Hepatocyte (in vitro differentiated cells): ENCODE data around the gene OPA3. TPM values are rescaled to one million over a fixed set of nuclear protein-coding genes. Genes with fewer than 3 reads are reported as not detected.

Experiments
- DNase-seq: peaks from one replicate; pipeline ENCODE4 v3.0.0-alpha.2; 2016; ENCODE audit warnings: low spot score
- H2AFZ ChIP-seq: fragments of 200-600 bp; sonication (generic); 2 replicates; pipeline ENCODE4 v1.6.0; 2016; ENCODE audit warnings: antibody characterized with exemption, mild to moderate bottlenecking
- H3K27ac ChIP-seq: fragments of 200-600 bp; sonication (generic); 2 replicates; pipeline ENCODE4 v1.5.1; 2016; ENCODE audit warnings: mild to moderate bottlenecking
- H3K27me3 ChIP-seq: fragments of 200-600 bp; sonication (generic); 2 replicates; pipeline ENCODE4 v1.6.1; 2016
- H3K36me3 ChIP-seq: fragments of 200-600 bp; sonication (generic); replicated peaks from 2 replicates; pipeline ENCODE4 v1.5.1; 2016; ENCODE audit warnings: low read depth; ENCODE audit not compliant: insufficient read depth
- H3K4me1 ChIP-seq: fragments of 200-600 bp; sonication (generic); 2 replicates; pipeline ENCODE4 v1.5.1; 2016; ENCODE audit warnings: mild to moderate bottlenecking, moderate library complexity; ENCODE audit not compliant: insufficient read depth
- H3K4me2 ChIP-seq: fragments of 200-600 bp; sonication (generic); 2 replicates; pipeline ENCODE4 v1.6.0; 2016
- H3K4me3 ChIP-seq: fragments of 200-600 bp; sonication (generic); 2 replicates; pipeline ENCODE4 v1.5.1; 2016; ENCODE audit warnings: mild to moderate bottlenecking
- H3K79me2 ChIP-seq: fragments of 200-600 bp; sonication (generic); 2 replicates; pipeline ENCODE4 v1.6.0; 2017; ENCODE audit warnings: mild to moderate bottlenecking
- H3K9me2 ChIP-seq: fragments of 200-600 bp; sonication (generic); replicated peaks from 2 replicates; pipeline ENCODE4 v1.6.0; 2017; ENCODE audit warnings: mild to moderate bottlenecking; ENCODE audit not compliant: insufficient read depth
- H3K9me3 ChIP-seq: fragments of 200-600 bp; sonication (generic); 2 replicates; pipeline ENCODE4 v1.5.1; 2016; ENCODE audit warnings: low read depth, mild to moderate bottlenecking
- H4K20me1 ChIP-seq: fragments of 200-600 bp; sonication (generic); 2 replicates; pipeline ENCODE4 v1.6.0; 2016; ENCODE audit warnings: mild to moderate bottlenecking; ENCODE audit not compliant: insufficient read depth, poor library complexity, severe bottlenecking
- CTCF ChIP-seq: fragments of 200-600 bp; sonication (generic); IDR thresholded peaks from 2 replicates; pipeline ENCODE4 v1.5.1; 2016; ENCODE audit warnings: antibody characterized with exemption, mild to moderate bottlenecking; ENCODE audit not compliant: poor library complexity
- EZH2 ChIP-seq: fragments of 200-600 bp; sonication (generic); IDR thresholded peaks from 2 replicates; pipeline ENCODE4 v1.6.1; 2016; ENCODE audit warnings: antibody characterized with exemption, mild to moderate bottlenecking, borderline replicate concordance
- EZH2phosphoT487 ChIP-seq: fragments of 200-600 bp; sonication (generic); IDR thresholded peaks from one replicate; pipeline ENCODE4 v1.6.1; 2018; ENCODE audit warnings: antibody characterized with exemption, mild to moderate bottlenecking, low read depth, moderate library complexity; ENCODE audit not compliant: unreplicated experiment, severe bottlenecking
- WGBS: methylation state at CpG from one replicate; pipeline ENCODE4 v1.1.6; 2016; ENCODE audit warnings: low lambda C conversion rate; ENCODE audit errors: missing lambda C conversion rate; 5-methylcytosine and 5-hydroxymethylcytosine counted together
- polyA plus RNA-seq: library from polyadenylated mRNA; unstranded; fragments of >200 nt; fragmentation: Nextera tagmentation; extraction: Ambion mirVana; gene quantifications from 2 replicates; pipeline ENCODE4 v1.2.1, GENCODE V29; 2016
- total RNA-seq: library from RNA; depleted of rRNA; stranded (reverse); fragments of >200 nt; gene quantifications from 2 replicates; pipeline ENCODE4 v1.2.3, GENCODE V29; 2014

Gene OPA3
- total and polyA plus RNA-seq, 2 experiments from 2014 or later, result 15.0 to 15.1 TPM

DNA sequence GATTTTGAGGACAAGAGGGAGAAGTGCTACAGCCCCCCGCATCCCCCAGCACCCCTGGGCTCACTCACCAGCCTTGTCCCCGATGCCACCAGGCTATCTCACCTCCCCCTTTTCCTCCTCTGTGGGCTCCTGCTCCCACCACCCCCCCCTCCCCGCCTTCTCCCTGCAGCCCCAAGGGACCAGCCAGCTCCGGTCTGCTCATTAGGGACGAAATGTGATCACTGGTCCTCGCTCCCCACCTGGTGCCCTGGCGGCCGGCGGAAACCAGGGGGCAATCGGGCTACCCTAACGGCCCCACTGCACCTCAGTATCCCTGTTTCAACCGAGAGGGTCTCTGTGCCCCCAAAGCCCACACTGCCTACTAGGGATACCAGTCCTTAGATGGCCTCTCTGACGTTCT lies 14.7 kb upstream of the OPA3 start:
- Histone ChIP-seq H3K4me2 (no peak overlapping the region), H3K4me3 (no peak overlapping the region), H3K36me3 (no peaks in the 10 kb centered on the region), H3K9me3 (no peaks in the 10 kb centered on the region), H3K27me3 (peaks cover 82% of the 10 kb centered on the region), H3K27ac (no peak overlapping the region), H4K20me1 (no peaks in the 10 kb centered on the region), H2AFZ (no peak overlapping the region), H3K79me2 (no peaks in the 10 kb centered on the region), H3K4me1 (peaks cover 3% of the 10 kb centered on the region), H3K9me2 (no peaks in the 10 kb centered on the region)
- DNase-seq, result no peak
- 13% methylated on average over 6 of the region's 13 CpGs for WGBS
- TF ChIP-seq CTCF, result no peak
- TF ChIP-seq EZH2phosphoT487, result no peak
- TF ChIP-seq EZH2, result no peak

- Histone ChIP-seq H3K36me3 (no peaks in the 10 kb centered on the region), H2AFZ (no peak overlapping the region), H3K4me2 (peak overlapping the region; percentile 57), H4K20me1 (no peaks in the 10 kb centered on the region), H3K9me2 (no peaks in the 10 kb centered on the region), H3K9me3 (no peaks in the 10 kb centered on the region), H3K4me1 (peaks cover 3% of the 10 kb centered on the region), H3K79me2 (no peaks in the 10 kb centered on the region), H3K4me3 (no peak overlapping the region), H3K27ac (no peak overlapping the region), H3K27me3 (peaks cover 82% of the 10 kb centered on the region)
- no peak for DNase-seq
- TF ChIP-seq EZH2phosphoT487 (no peak), CTCF (no peak), EZH2 (peak; percentile 44)
- 12% methylated on average over 21 of the region's 22 CpGs for WGBS
Measured at GRCh38 chr19:45598267-45599001, 13.8 kb upstream of the OPA3 start.

GRCh38 chr19:45597425-45598111 lies 13.0 kb upstream of the OPA3 start:
- H2AFZ ChIP-seq, result no peak overlapping the region
- H3K27ac ChIP-seq, result no peak overlapping the region
- H3K79me2 ChIP-seq, result no peaks in the 10 kb centered on the region
- peak overlapping the region; percentile 57 for H3K4me2 ChIP-seq
- peaks cover 3% of the 10 kb centered on the region for H3K4me1 ChIP-seq
- 24% methylated on average over 4 of the region's 5 CpGs for WGBS
- H3K4me3 ChIP-seq, result no peak overlapping the region
- H3K27me3 ChIP-seq, result peaks cover 73% of the 10 kb centered on the region
- no peak for TF ChIP-seq EZH2phosphoT487
- DNase-seq, result no peak
- H3K9me2 ChIP-seq, result no peaks in the 10 kb centered on the region
- H4K20me1 ChIP-seq, result no peaks in the 10 kb centered on the region
- H3K9me3 ChIP-seq, result no peaks in the 10 kb centered on the region
- H3K36me3 ChIP-seq, result no peaks in the 10 kb centered on the region

- Histone ChIP-seq H4K20me1 (no peaks in the 10 kb centered on the region), H3K4me1 (peaks cover 3% of the 10 kb centered on the region), H3K27ac (no peak overlapping the region), H3K27me3 (peaks cover 56% of the 10 kb centered on the region), H3K36me3 (no peaks in the 10 kb centered on the region), H2AFZ (no peak overlapping the region), H3K9me2 (no peaks in the 10 kb centered on the region), H3K9me3 (no peaks in the 10 kb centered on the region), H3K4me3 (no peak overlapping the region), H3K79me2 (no peaks in the 10 kb centered on the region), H3K4me2 (no peak overlapping the region)
- no peak for DNase-seq
- TF ChIP-seq EZH2phosphoT487, result no peak
- 75% methylated on average over 6 of the region's 6 CpGs for WGBS
Measured at GRCh38 chr19:45595814-45596213, 11.2 kb upstream of the OPA3 start.
